ENCODE results near the gene AKAP6.

AKAP6 gene

DNA sequence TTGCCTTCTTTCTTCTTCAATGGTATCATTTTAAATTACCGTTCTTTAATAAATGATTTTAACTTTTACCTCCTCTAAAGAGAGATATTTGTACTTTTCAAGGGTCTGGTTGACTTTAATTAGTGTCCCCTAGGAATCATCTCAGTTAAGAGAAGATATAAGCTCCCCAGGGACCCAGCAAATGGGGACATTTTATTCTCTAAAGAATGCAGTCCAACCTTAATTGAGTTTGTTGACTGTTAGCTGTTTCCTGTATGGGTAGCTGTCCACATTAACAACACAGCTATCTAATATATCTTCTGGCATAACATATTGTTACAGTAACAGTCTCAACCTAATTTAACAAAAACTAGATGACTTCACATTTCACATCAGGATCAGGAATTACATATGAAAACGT lies 368.0 kb downstream of the AKAP6 start:
- TF ChIP-seq POU2F2 (IDR thresholded peaks at IDR 0.05; ENCODE audit: low read depth, low read length) (no peak), SPI1 (IDR thresholded peaks at IDR 0.05; ENCODE audit: low read depth, low read length) (no peak), PAX5 (IDR thresholded peaks at IDR 0.05; ENCODE audit: insufficient read depth, low read length, severe bottlenecking) (no peak), TAF1 (IDR thresholded peaks at IDR 0.05; ENCODE audit: low read depth, low read length) (no peak), POLR2A (IDR thresholded peaks at IDR 0.05; ENCODE audit: low read depth, low read length) (no peak), POLR2AphosphoS5 (IDR thresholded peaks at IDR 0.05; ENCODE audit: low read depth, low read length) (no peak)
- FAIRE-seq: no peak
- DNase-seq (ENCODE audit: insufficient read length, low spot score): no peak

DNA sequence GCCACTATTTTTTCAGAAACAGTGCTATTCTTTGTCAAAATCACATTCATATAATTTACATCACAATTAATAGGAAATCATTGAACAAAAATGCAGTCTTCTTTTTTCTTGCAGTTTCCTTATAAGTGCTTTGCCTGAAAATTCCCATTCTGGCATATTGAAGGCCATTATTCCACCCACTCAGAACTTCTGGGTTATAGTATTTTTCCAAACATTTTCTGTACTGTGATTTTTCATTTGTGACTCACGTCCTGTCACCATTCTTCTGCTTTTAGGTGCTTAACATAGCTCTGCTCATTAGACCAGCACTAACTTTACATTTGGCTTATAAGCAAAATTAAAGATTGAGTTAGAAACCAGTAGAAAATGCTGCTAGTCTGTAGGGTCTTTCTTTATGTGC lies 368.6 kb downstream of the AKAP6 start:
- no peak for FAIRE-seq
- no peak for TF ChIP-seq POU2F2 (IDR thresholded peaks at IDR 0.05; ENCODE audit: low read depth, low read length)
- TF ChIP-seq PAX5 (IDR thresholded peaks at IDR 0.05; ENCODE audit: insufficient read depth, low read length, severe bottlenecking): no peak
- no peak for TF ChIP-seq POLR2A (IDR thresholded peaks at IDR 0.05; ENCODE audit: low read depth, low read length)
- TF ChIP-seq SPI1 (IDR thresholded peaks at IDR 0.05; ENCODE audit: low read depth, low read length): no peak
- no peak for TF ChIP-seq POLR2AphosphoS5 (IDR thresholded peaks at IDR 0.05; ENCODE audit: low read depth, low read length)
- no peak for TF ChIP-seq TAF1 (IDR thresholded peaks at IDR 0.05; ENCODE audit: low read depth, low read length)
- no peak for DNase-seq (ENCODE audit: insufficient read length, low spot score)

DNA sequence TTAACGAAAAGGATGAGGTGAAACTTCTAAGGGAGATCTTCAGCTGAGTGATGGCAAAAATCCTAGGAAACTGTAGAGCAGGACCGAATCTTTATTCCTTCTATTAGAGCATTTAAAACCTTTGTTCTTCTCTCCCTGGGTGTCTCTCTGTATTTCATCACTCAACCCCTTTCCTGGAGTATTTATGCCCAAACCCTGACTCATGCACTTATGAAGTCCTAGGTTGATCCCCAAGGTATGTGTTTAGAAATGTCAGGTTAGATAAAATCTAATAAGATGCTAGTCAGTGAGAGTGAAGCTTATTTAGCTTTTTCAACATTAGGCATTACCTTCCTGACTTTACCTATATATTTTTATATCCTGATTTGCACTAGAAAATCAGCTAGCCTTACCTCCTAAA lies 369.7 kb downstream of the AKAP6 start:
- no peak for DNase-seq (ENCODE audit: insufficient read length, low spot score)

DNA sequence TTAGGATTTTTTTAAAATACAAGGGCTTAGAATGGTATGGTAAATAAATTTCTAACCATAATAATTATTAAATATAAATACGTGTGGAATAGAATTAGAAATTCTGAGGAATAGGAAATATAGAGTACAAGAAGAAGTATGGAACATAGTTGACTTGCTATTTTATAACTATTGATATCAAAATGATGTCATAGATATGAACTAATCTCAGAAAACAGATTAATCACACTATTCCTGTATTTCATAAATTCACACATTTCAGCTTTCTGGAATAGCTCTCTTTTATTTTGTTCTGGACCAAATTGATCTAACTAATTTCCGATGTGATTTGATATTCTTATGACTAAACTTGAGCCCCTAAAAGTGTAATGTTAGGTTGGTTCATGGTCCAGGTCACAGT lies 372.4 kb downstream of the AKAP6 start:
- no peak for DNase-seq (ENCODE audit: insufficient read length, low spot score)
- TF ChIP-seq POU2F2 (IDR thresholded peaks at IDR 0.05; ENCODE audit: low read depth, low read length) (no peak), POLR2AphosphoS5 (IDR thresholded peaks at IDR 0.05; ENCODE audit: low read depth, low read length) (no peak), POLR2A (IDR thresholded peaks at IDR 0.05; ENCODE audit: low read depth, low read length) (no peak), PAX5 (IDR thresholded peaks at IDR 0.05; ENCODE audit: insufficient read depth, low read length, severe bottlenecking) (no peak), SPI1 (IDR thresholded peaks at IDR 0.05; ENCODE audit: low read depth, low read length) (no peak), TAF1 (IDR thresholded peaks at IDR 0.05; ENCODE audit: low read depth, low read length) (no peak)
- no peak for FAIRE-seq

More for the DNA sequence above, 369.7 kb downstream of the AKAP6 start:
- no peak for FAIRE-seq
- no peak for TF ChIP-seq POU2F2 (IDR thresholded peaks at IDR 0.05; ENCODE audit: low read depth, low read length)
- no peak for TF ChIP-seq TAF1 (IDR thresholded peaks at IDR 0.05; ENCODE audit: low read depth, low read length)
- no peak for TF ChIP-seq SPI1 (IDR thresholded peaks at IDR 0.05; ENCODE audit: low read depth, low read length)
- TF ChIP-seq POLR2A (IDR thresholded peaks at IDR 0.05; ENCODE audit: low read depth, low read length): no peak
- no peak for TF ChIP-seq POLR2AphosphoS5 (IDR thresholded peaks at IDR 0.05; ENCODE audit: low read depth, low read length)
- no peak for TF ChIP-seq PAX5 (IDR thresholded peaks at IDR 0.05; ENCODE audit: insufficient read depth, low read length, severe bottlenecking)

DNA sequence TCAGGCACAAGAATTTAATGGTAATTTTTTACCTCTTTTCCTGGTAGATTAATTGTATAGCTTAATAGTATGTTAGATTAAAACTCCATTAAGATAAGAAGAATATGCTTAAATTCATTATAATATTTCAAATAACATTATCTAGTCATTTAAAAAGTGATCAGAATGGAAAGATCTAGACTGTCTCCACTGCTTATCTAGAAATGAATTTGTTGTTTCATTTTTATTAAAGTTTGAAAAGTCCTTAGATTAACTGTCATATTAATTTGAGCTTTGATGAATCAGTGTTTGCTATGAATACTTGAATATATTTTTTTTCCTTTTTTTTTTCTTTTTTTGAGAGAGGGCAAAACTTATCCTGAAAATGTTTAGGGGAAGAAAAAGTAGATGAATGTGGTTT lies 373.0 kb downstream of the AKAP6 start:
- FAIRE-seq: no peak
- TF ChIP-seq POU2F2 (IDR thresholded peaks at IDR 0.05; ENCODE audit: low read depth, low read length) (no peak), TAF1 (IDR thresholded peaks at IDR 0.05; ENCODE audit: low read depth, low read length) (no peak), POLR2AphosphoS5 (IDR thresholded peaks at IDR 0.05; ENCODE audit: low read depth, low read length) (no peak), SPI1 (IDR thresholded peaks at IDR 0.05; ENCODE audit: low read depth, low read length) (no peak), PAX5 (IDR thresholded peaks at IDR 0.05; ENCODE audit: insufficient read depth, low read length, severe bottlenecking) (no peak)
- DNase-seq (ENCODE audit: insufficient read length, low spot score): no peak

DNA sequence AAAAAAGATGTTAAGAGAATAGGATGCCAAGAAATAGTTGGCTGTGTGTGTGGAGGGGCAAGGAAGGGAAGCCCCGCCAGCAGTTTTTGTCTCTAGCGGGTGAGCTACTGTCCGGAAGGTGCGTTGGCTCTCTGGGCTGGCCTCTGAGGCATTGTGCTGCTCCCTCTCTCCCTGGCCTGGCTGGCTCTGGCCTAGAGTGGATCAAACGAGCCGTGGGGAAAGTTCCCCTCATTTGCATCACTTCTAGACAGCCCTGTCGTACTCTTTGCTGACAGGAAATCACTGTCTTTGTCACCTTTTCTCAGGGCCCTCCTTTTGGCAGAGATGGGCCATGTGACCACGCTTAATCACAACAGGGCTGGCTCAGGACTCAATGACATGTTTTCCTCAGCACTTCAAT lies 373.5 kb downstream of the AKAP6 start:
- TF ChIP-seq POU2F2 (IDR thresholded peaks at IDR 0.05; ENCODE audit: low read depth, low read length) (peak; percentile 89), TAF1 (IDR thresholded peaks at IDR 0.05; ENCODE audit: low read depth, low read length) (no peak)
- DNase-seq (ENCODE audit: insufficient read length, low spot score): no peak
- peak; percentile 16 for FAIRE-seq

DNA sequence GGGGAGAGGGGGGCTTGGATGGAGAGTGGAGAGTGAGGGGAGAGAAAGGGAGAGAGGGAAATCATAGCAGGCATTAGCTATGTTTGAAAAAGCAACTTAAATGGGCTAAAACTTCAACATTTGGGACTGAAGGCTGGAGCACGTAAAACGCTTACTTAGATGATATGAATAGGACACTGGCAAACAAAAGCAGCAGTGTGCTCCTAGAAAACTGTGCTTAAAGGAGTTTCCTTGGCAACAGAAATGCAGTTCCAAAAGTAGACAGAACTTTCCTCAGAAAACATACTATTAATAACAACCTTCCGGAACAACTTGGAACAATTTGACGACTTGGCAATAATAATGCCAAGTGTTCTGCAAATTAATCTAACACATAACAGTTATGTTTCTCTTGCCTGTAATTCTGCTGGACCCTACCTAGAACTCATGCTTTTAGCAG lies 374.1 kb downstream of the AKAP6 start:
- TF ChIP-seq TAF1 (IDR thresholded peaks at IDR 0.05; ENCODE audit: low read depth, low read length) (no peak), POLR2A (IDR thresholded peaks at IDR 0.05; ENCODE audit: low read depth, low read length) (no peak), PAX5 (IDR thresholded peaks at IDR 0.05; ENCODE audit: insufficient read depth, low read length, severe bottlenecking) (no peak), POU2F2 (IDR thresholded peaks at IDR 0.05; ENCODE audit: low read depth, low read length) (no peak), POLR2AphosphoS5 (IDR thresholded peaks at IDR 0.05; ENCODE audit: low read depth, low read length) (no peak), SPI1 (IDR thresholded peaks at IDR 0.05; ENCODE audit: low read depth, low read length) (no peak)
- DNase-seq (ENCODE audit: insufficient read length, low spot score): no peak
- FAIRE-seq: no peak

DNA sequence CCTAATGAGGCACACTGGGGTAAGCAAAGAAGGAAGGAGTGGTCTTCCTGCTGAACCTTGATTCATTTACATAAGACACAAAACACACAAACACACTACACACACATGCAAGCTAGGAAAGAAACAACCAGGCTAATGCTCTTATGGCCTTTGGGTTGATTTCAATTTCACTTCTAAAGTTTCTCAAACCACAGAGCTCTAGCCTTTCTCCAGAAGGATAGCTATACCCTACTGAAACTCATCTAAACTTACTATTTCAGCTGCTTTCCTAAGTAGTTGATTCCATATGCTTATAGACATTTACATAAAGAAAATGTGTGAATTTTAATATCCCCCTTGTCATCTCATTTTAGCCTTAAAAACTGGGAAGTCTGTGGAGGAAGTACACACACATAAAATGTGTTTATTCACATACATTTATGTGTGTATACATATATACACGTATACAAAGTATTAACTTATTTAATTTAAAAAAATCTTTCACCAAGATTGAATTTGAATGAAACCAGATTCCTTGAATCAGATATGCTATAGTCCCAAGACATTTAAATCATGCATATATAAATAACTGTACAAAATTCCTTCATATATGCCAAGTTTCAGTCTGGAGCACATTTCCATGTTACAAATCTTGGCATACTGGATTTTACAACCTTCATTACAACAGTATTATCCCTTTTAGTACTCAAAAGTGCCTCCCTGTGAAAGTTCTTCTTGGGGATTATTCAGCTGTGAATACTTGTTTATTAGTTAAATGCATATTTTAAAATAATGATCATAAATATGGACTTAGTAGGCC lies 377.8 kb downstream of the AKAP6 start:
- TF ChIP-seq POLR2AphosphoS5 (IDR thresholded peaks at IDR 0.05; ENCODE audit: low read depth, low read length) (no peak), PAX5 (IDR thresholded peaks at IDR 0.05; ENCODE audit: insufficient read depth, low read length, severe bottlenecking) (no peak), POLR2A (IDR thresholded peaks at IDR 0.05; ENCODE audit: low read depth, low read length) (no peak), TAF1 (IDR thresholded peaks at IDR 0.05; ENCODE audit: low read depth, low read length) (no peak)
- no peak for FAIRE-seq
- no peak for DNase-seq (ENCODE audit: insufficient read length, low spot score)

DNA sequence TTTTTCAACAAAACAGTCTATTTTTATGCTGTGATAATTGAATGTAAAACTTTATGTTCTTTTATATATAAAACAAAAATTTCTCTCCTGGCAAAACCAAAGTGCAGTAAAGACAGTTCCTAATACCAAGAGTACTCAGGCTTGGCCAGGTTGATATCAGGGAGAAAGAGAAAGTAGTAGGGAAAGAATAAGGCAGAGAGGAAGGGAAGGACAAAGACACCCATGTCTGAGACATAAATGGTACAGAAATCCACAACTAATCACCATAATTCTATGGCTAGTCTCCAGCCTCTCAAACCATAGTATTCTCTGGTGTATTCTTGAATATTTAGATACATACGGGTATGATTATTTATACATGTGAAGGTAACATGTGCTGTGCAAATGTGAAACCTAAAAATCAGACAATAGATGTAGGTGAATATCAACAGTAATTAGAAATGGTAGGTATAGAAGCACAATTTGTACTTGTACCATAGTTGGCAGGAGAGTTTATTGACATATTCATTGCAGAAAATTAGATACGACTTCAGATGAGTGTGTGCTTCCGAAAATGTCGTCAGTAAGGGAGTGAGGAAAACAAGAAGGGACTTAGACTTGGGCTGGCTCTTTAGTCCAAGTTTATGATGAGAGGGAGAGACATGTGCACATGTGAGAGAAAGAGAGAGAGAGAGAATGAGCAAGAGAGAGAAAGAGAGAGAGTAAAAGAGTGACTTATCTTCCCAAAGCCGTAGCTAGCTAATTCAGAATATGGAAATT lies 378.8 kb downstream of the AKAP6 start:
- TF ChIP-seq SPI1 (IDR thresholded peaks at IDR 0.05; ENCODE audit: low read depth, low read length) (no peak), POLR2AphosphoS5 (IDR thresholded peaks at IDR 0.05; ENCODE audit: low read depth, low read length) (no peak), TAF1 (IDR thresholded peaks at IDR 0.05; ENCODE audit: low read depth, low read length) (no peak), POLR2A (IDR thresholded peaks at IDR 0.05; ENCODE audit: low read depth, low read length) (no peak), POU2F2 (IDR thresholded peaks at IDR 0.05; ENCODE audit: low read depth, low read length) (no peak), PAX5 (IDR thresholded peaks at IDR 0.05; ENCODE audit: insufficient read depth, low read length, severe bottlenecking) (no peak)
- FAIRE-seq (no peak), DNase-seq (ENCODE audit: insufficient read length, low spot score) (no peak)

Data from GM12891 (cell line).